Natural killer cell (primary cell): ENCODE results near the gene MZB1. TPM values are rescaled to one million over a fixed set of nuclear protein-coding genes. Genes with fewer than 3 reads are reported as not detected.
A peak's percentile ranks its signal among the peaks of the same experiment; 100 is the strongest.

Source experiments
- ATAC-seq, 3 donors: fragments of 150-1000 bp in 2 of 3; fragments of 200-7000 bp in 1 of 3; cut with Tn5 transposase; 1 replicate in 1 of 3; 2 replicates in 2 of 3; pipeline ENCODE4 v1.10.0; 2021; ENCODE audit warnings: mild to moderate bottlenecking in 2 of 3, moderate library complexity in 2 of 3
- DNase-seq, 2 donors: peaks; one replicate each; pipeline versions ENCODE4 v3.0.0 to v3.0.0-alpha.2; 2013 to 2021; ENCODE audit warnings: mixed read lengths in 1 of 2
- H3K27ac ChIP-seq: one replicate; pipeline ENCODE4 v1.5.1; 2013; ENCODE audit warnings: mild to moderate bottlenecking, low read length
- H3K27me3 ChIP-seq: one replicate; pipeline ENCODE4 v1.6.1; 2013; ENCODE audit warnings: low read length; ENCODE audit not compliant: control insufficient read depth, insufficient read depth
- H3K36me3 ChIP-seq: one replicate; pipeline ENCODE4 v1.6.1; 2013; ENCODE audit warnings: low read length; ENCODE audit not compliant: control insufficient read depth, insufficient read depth
- H3K4me1 ChIP-seq: one replicate; pipeline ENCODE4 v1.6.1; 2013; ENCODE audit warnings: low read length; ENCODE audit not compliant: control insufficient read depth, insufficient read depth
- H3K4me3 ChIP-seq: one replicate; pipeline ENCODE4 v1.5.1; 2013; ENCODE audit warnings: low read length
- H3K9me3 ChIP-seq: one replicate; pipeline ENCODE4 v1.6.1; 2013; ENCODE audit warnings: low read length; ENCODE audit not compliant: control insufficient read depth, insufficient read depth
- H3K27ac Mint-ChIP-seq, 2 donors: one replicate each; pipeline ENCODE4 v1.8.0; 2022; ENCODE audit warnings: mild to moderate bottlenecking in 2 of 2, mixed read lengths in 2 of 2, moderate library complexity in 1 of 2
- H3K27me3 Mint-ChIP-seq, 2 donors: one replicate each; pipeline ENCODE4 v1.8.0; 2022; ENCODE audit warnings: low read depth in 2 of 2, mixed read lengths in 2 of 2
- H3K36me3 Mint-ChIP-seq: one replicate; pipeline ENCODE4 v1.8.0; 2022; ENCODE audit warnings: mixed read lengths
- H3K4me1 Mint-ChIP-seq, 2 donors: one replicate each; pipeline ENCODE4 v1.8.0; 2022; ENCODE audit warnings: mixed read lengths in 2 of 2
- H3K4me3 Mint-ChIP-seq: one replicate; pipeline ENCODE4 v1.8.0; 2022; ENCODE audit warnings: mild to moderate bottlenecking, moderate library complexity, mixed read lengths
- H3K9me3 Mint-ChIP-seq, 2 donors: one replicate each; pipeline ENCODE4 v1.8.0; 2022; ENCODE audit warnings: mixed read lengths in 2 of 2
- CTCF ChIP-seq: fragments of 200-600 bp; IDR thresholded peaks from one replicate; pipeline ENCODE4 v1.8.0; 2022; ENCODE audit warnings: antibody characterized with exemption
- WGBS: methylation state at CpG from one replicate; pipeline ENCODE4 v1.1.7; 2013; ENCODE audit warnings: missing lambda C conversion rate; ENCODE audit not compliant: insufficient coverage; 5-methylcytosine and 5-hydroxymethylcytosine counted together
- intact Hi-C: fragments of 100-400 bp; cut with micrococcal nuclease; formaldehyde crosslinking; loops from one replicate; pipeline ENCODE4 v1.14.2; 2022
- total RNA-seq, 4 donors: library from RNA; stranded (reverse); fragments of 120-200 nt in 1 of 4; gene quantifications; one replicate each; pipeline versions ENCODE4 v1.2.3 to v1.2.4, GENCODE V29; 2013 to 2022

The MZB1 gene
- total RNA-seq, 3 donors from 2014 or later (not counting 1 experiment from before 2014, with no cell fraction given), result 2.0 to 60.0 (median 2.8) TPM

- no peak overlapping the region for H3K4me3 Mint-ChIP-seq
These were observed 25.6 kb upstream of the MZB1 start for GRCh38 chr5:139415221-139415861.

GRCh38 chr5:139414581-139415130 is 24.9 kb upstream of the MZB1 start:
- WGBS, result 82% methylated on average over 8 of the region's 9 CpGs
- H3K36me3 Mint-ChIP-seq, result no peaks in the 10 kb centered on the region
- H3K27me3 ChIP-seq, result no peaks in the 10 kb centered on the region
- H3K4me3 Mint-ChIP-seq, result no peak overlapping the region
- no peaks in the 10 kb centered on the region for H3K9me3 Mint-ChIP-seq
- H3K27me3 Mint-ChIP-seq, result no peaks in the 10 kb centered on the region
- no peak overlapping the region for H3K27ac Mint-ChIP-seq
- H3K9me3 ChIP-seq, result no peaks in the 10 kb centered on the region
- no peaks in the 10 kb centered on the region for H3K4me1 Mint-ChIP-seq
- H3K4me3 ChIP-seq, result no peak overlapping the region
- intact Hi-C loops, result no loop called here
- ATAC-seq (no peak), DNase-seq (peak in 1 of 2 donors; percentile 30)
- TF ChIP-seq CTCF, result no peak
- no peak overlapping the region for H3K27ac ChIP-seq
- no peaks in the 10 kb centered on the region for H3K4me1 ChIP-seq
- H3K36me3 ChIP-seq, result no peaks in the 10 kb centered on the region

More at GRCh38 chr5:139415221-139415861, 25.6 kb upstream of the MZB1 start:
- Histone ChIP-seq H3K27me3 (no peaks in the 10 kb centered on the region), H3K36me3 (no peaks in the 10 kb centered on the region), H3K27ac (no peak overlapping the region), H3K4me3 (no peak overlapping the region), H3K4me1 (no peaks in the 10 kb centered on the region), H3K9me3 (no peaks in the 10 kb centered on the region)
- DNase-seq (no peak), ATAC-seq (no peak)
- intact Hi-C loops, result no loop called here
- TF ChIP-seq CTCF, result no peak
- Mint-ChIP-seq H3K36me3 (no peaks in the 10 kb centered on the region), H3K27ac (no peak overlapping the region), H3K9me3 (no peaks in the 10 kb centered on the region), H3K4me1 (no peaks in the 10 kb centered on the region), H3K27me3 (no peaks in the 10 kb centered on the region)
- 85% methylated on average over 8 of the region's 8 CpGs for WGBS

DNA sequence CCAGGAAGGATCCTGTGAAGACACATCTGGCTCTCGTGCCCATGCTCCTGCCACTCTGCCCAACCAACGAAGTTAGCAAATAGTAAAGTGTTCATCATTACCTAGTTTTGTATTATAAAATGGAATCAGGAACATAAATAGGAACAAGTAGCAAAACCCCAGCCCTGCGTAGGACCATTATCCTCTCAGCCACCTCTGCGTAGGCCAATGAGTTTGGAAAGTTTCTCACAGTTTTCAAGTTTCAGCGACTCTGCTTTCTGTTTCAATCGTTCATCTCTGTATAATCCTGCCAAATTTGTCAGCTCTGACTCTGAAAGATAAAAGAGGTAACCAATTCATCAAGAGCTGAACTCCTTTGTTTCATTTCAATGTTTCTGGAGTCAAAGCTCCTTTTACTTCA is 24.2 kb upstream of the MZB1 start:
- no peaks in the 10 kb centered on the region for H3K27me3 ChIP-seq
- no peak for TF ChIP-seq CTCF
- H3K27ac ChIP-seq, result no peak overlapping the region
- H3K36me3 ChIP-seq, result no peaks in the 10 kb centered on the region
- Mint-ChIP-seq H3K4me1 (no peaks in the 10 kb centered on the region), H3K9me3 (no peaks in the 10 kb centered on the region), H3K27ac (no peak overlapping the region), H3K36me3 (no peaks in the 10 kb centered on the region), H3K27me3 (no peaks in the 10 kb centered on the region), H3K4me3 (no peak overlapping the region)
- WGBS, result 82% methylated on average over 6 of the region's 6 CpGs
- H3K4me3 ChIP-seq, result no peak overlapping the region
- ATAC-seq (no peak), DNase-seq (no peak)
- intact Hi-C loops, result no loop called here
- no peaks in the 10 kb centered on the region for H3K9me3 ChIP-seq
- no peaks in the 10 kb centered on the region for H3K4me1 ChIP-seq

DNA sequence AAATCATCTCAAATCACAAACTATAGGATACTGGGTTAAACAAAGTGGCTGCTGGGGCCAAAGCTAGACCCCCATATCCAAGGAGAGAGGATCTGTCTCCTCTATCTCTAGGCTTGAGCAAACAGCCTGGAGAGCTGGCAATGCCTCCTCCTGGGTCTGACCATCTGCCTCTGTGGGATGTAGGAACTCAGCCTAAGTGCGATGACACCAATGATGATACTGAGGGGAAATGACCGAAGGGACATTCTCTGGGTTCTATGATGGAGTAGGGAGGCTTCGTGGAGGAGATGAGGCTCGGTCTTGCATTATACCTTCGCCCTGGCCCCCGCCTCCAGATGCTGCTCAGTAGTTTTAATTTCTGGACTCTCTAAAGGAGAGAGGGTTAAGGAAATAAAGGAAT is 23.4 kb upstream of the MZB1 start:
- no peaks in the 10 kb centered on the region for H3K4me1 ChIP-seq
- H3K27ac Mint-ChIP-seq, result no peak overlapping the region
- no peak for DNase-seq

More for the DNA sequence above, 23.4 kb upstream of the MZB1 start:
- Histone ChIP-seq H3K4me3 (no peak overlapping the region), H3K36me3 (no peaks in the 10 kb centered on the region), H3K27ac (no peak overlapping the region), H3K9me3 (no peaks in the 10 kb centered on the region), H3K27me3 (no peaks in the 10 kb centered on the region)
- Mint-ChIP-seq H3K4me1 (no peaks in the 10 kb centered on the region), H3K9me3 (no peaks in the 10 kb centered on the region), H3K4me3 (no peak overlapping the region), H3K27me3 (no peaks in the 10 kb centered on the region), H3K36me3 (no peaks in the 10 kb centered on the region)
- no peak for ATAC-seq
- intact Hi-C loops, result no loop called here
- WGBS, result 97% methylated on average over 6 of the region's 6 CpGs
- TF ChIP-seq CTCF, result no peak
